HL-60 (cell line): ENCODE results near the gene ZNF865.

Experiments
- DNase-seq, 2 experiments: peaks; one replicate each; pipeline ENCODE4 v3.0.0-alpha.2; 2010 to 2020; ENCODE audit warnings: low read depth in 1 of 2, low spot score in 1 of 2
- H3K27ac ChIP-seq: fragments of 250-450 bp; sonication (Bioruptor Pico); replicated peaks from 2 replicates; pipeline ENCODE4 v1.5.1; 2020; ENCODE audit warnings: mild to moderate bottlenecking, moderate library complexity
- H3K27me3 ChIP-seq: fragments of 250-450 bp; sonication (Bioruptor Pico); 2 replicates; pipeline ENCODE4 v1.5.1; 2021; ENCODE audit warnings: mild to moderate bottlenecking, moderate library complexity; ENCODE audit not compliant: insufficient read depth, poor library complexity, severe bottlenecking
- H3K4me3 ChIP-seq: replicated peaks from 2 replicates; pipeline ENCODE4 v1.5.1; 2011; ENCODE audit warnings: mild to moderate bottlenecking, control low read depth, low read length; ENCODE audit not compliant: insufficient read depth
- GABPA ChIP-seq: IDR thresholded peaks from 2 replicates; pipeline ENCODE4 v1.6.1; 2012; ENCODE audit warnings: low read depth
- POLR2AphosphoS5 ChIP-seq: IDR thresholded peaks from 2 replicates; pipeline ENCODE4 v1.6.1; 2012; ENCODE audit warnings: low read depth
- SPI1 ChIP-seq: IDR thresholded peaks from 2 replicates; pipeline ENCODE4 v1.6.1; 2012; ENCODE audit warnings: low read depth, mild to moderate bottlenecking, borderline replicate concordance
- TF ChIP-seq, protein P1 (sequence below): IDR thresholded peaks from one replicate; pipeline ENCODE4 v1.5.1; 2011; ENCODE audit warnings: low read length, control low read depth, inconsistent platforms; ENCODE audit not compliant: insufficient read depth
- TF ChIP-seq, protein P2 (sequence below): IDR thresholded peaks from 2 replicates; pipeline ENCODE4 v1.6.1; 2012; ENCODE audit warnings: low read depth; ENCODE audit not compliant: insufficient replicate concordance

The ZNF865 gene

DNA sequence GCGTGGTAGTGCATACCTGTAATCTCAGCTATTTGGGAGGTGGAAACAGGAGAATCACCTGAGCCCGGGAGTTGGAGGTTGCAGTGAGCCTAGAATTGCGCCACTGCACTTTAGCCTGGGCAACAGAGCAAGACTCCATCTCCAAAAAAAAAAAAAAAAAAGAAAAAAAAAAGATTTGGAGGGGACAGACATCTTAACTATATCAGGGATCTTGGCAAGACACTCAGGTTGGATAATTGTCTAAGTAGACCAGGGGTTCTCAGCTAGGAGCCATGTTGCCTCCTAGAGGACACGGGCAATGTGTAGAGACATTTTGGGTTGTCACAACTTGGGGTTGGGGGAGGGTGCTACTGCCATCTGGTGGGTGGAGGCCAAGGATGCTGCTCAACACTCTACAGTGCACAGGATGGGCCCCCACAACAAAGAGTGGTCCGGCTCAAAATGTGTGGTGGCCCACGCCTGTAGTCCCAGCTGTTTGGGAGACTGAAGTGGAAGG, 33.5 kb downstream of the ZNF865 start:
- peak in 1 of 2 experiments; percentile 76 for DNase-seq
- Histone ChIP-seq H3K27me3 (no peaks in the 10 kb centered on the region), H3K27ac (no peak overlapping the region), H3K4me3 (no peak overlapping the region)
- no peak for TF ChIP-seq SPI1
- TF ChIP-seq, protein P1, sequence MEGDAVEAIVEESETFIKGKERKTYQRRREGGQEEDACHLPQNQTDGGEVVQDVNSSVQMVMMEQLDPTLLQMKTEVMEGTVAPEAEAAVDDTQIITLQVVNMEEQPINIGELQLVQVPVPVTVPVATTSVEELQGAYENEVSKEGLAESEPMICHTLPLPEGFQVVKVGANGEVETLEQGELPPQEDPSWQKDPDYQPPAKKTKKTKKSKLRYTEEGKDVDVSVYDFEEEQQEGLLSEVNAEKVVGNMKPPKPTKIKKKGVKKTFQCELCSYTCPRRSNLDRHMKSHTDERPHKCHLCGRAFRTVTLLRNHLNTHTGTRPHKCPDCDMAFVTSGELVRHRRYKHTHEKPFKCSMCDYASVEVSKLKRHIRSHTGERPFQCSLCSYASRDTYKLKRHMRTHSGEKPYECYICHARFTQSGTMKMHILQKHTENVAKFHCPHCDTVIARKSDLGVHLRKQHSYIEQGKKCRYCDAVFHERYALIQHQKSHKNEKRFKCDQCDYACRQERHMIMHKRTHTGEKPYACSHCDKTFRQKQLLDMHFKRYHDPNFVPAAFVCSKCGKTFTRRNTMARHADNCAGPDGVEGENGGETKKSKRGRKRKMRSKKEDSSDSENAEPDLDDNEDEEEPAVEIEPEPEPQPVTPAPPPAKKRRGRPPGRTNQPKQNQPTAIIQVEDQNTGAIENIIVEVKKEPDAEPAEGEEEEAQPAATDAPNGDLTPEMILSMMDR, result peak; percentile 31

DNA sequence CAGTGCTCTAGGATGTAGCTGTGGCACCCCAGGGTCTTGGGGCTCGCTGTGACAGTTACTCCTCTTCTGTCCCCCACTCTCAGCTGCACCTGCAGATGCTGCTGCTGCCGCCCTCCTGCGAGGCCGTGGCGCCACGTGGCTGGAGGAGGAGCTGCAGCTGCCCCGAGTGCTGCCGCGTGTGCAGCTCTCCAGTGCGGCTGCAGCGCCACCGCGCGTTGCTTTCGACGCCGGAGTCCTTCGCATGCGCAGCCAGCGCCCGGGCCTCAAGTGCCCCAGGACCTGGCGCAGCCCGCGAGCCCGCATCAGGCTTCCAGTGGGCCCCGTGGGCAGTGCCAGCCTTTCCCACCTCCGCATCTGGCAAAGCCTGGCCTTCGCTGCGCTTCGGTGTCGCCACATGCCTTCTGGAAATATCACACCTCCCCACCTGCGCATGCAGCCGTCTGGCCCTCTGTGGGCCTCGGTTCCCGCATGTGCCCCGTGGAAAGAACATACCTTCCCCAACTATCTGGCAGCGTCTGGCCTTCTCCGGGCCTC, 34.7 kb downstream of the ZNF865 start:
- Histone ChIP-seq H3K27me3 (no peaks in the 10 kb centered on the region), H3K27ac (peak overlapping the region; percentile 79), H3K4me3 (peak overlapping the region; percentile 91)
- peak in 1 of 2 experiments; percentile 44 for DNase-seq
- peak; percentile 60 for TF ChIP-seq POLR2AphosphoS5
- TF ChIP-seq, protein P2, sequence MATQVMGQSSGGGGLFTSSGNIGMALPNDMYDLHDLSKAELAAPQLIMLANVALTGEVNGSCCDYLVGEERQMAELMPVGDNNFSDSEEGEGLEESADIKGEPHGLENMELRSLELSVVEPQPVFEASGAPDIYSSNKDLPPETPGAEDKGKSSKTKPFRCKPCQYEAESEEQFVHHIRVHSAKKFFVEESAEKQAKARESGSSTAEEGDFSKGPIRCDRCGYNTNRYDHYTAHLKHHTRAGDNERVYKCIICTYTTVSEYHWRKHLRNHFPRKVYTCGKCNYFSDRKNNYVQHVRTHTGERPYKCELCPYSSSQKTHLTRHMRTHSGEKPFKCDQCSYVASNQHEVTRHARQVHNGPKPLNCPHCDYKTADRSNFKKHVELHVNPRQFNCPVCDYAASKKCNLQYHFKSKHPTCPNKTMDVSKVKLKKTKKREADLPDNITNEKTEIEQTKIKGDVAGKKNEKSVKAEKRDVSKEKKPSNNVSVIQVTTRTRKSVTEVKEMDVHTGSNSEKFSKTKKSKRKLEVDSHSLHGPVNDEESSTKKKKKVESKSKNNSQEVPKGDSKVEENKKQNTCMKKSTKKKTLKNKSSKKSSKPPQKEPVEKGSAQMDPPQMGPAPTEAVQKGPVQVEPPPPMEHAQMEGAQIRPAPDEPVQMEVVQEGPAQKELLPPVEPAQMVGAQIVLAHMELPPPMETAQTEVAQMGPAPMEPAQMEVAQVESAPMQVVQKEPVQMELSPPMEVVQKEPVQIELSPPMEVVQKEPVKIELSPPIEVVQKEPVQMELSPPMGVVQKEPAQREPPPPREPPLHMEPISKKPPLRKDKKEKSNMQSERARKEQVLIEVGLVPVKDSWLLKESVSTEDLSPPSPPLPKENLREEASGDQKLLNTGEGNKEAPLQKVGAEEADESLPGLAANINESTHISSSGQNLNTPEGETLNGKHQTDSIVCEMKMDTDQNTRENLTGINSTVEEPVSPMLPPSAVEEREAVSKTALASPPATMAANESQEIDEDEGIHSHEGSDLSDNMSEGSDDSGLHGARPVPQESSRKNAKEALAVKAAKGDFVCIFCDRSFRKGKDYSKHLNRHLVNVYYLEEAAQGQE, result no peak

DNA sequence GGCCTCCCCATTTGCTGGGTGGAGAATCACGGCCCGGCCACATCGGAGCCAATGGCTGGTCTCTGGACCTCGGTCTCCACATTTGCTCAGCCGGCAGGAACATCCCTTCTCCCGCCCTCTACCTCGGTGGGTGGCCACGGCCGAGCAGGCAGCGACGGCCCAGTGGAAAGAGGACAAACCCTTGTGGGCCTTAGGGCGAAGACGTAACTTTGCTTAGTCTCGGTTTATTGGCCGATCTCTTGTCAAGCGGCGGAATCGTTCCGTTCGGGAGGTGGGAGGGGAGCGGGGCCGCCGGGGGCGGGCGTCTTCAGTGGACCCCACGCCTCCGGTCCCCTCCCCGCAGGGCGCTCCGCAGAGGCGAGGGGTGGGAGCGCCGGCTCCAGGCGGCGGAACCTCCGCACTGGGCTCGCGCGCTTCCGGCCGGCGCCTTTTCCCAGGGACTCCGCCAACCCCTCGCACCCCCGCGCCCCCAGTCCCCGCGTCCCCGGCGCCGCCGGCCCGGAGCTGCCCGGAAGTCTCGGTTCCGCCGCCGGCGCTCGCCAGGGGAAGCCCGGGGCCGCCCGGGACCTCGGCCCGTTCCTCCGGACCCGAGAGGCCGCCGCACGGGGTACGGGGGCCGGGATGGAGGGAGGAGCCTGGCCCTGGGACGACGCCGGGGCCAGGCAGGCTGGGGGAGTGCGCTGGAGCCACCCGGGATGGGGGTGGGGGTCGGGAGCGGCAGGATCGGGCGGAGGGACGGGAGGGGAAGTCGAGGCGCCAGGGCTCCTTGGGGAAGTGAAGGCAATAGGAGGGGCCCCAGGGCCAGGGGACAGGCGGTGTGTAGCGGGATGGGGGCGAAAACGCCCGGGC, 35.4 kb downstream of the ZNF865 start, which contains the start of gene ZNF580:
Gene ZNF580 (plus strand): TSS at position 426 of the 849 bp plus-strand sequence. CDS start 1,507 bp downstream, outside the sequence.
- Histone ChIP-seq H3K27me3 (no peaks in the 10 kb centered on the region), H3K4me3 (peak within 1 kb of the TSS; percentile 91), H3K27ac (peak within 1 kb of the TSS; percentile 79)
- peak in 1 of 2 experiments; percentile 54 for DNase-seq
- TF ChIP-seq GABPA, result peak; percentile 62; the same call in 1 of the 2 replicates
- TF ChIP-seq, protein P2, result no peak

DNA sequence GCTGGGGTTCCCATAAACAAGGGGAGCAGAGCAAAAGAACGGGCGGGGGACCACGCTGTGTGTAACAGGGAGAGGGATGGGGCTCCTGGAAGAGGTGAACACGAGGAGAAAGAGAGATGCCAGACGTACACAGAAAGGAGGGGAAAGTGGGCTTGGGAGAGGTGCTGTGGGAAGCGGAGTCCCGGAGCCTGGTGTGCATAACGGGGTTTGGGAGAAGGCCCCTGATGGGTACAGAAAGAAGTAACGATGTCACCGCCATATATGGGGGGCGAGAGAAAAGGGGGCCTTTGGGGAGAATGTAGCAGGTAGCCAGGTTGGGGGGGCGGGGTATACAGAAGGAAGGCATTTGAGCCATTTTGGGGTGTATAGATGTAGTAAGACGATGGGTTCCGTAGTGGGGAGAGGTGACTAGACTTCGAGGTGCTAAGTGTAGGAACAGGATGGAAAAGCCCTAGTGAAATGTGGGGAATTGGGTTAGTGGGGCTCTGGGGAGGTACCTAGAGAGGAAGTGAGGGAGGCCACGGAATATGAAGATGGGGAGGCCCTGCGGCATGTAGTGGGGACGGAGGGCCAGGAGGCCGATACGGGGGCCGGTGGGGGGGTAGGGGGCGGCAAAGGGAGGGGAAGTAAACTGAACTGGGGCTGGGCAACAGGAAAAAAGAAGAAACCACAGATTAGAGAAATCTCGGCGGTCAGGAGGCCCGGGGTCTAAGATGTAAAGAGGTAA, 36.1 kb downstream of the ZNF865 start:
- Histone ChIP-seq H3K4me3 (peak overlapping the region; percentile 91), H3K27me3 (no peaks in the 10 kb centered on the region), H3K27ac (peak overlapping the region; percentile 79)
- TF ChIP-seq GABPA, result no peak; the same call in 1 of the 2 replicates
- TF ChIP-seq SPI1, result peak; percentile 75
- no peak for DNase-seq
